Choroid plexus epithelial cell (primary cell): ENCODE measurements around the gene FUZ.
A peak's percentile ranks its signal among the peaks of the same experiment; 100 is the strongest.

Source experiments
- DNase-seq: peaks from one replicate; pipeline ENCODE4 v3.0.0-alpha.2; 2010; ENCODE audit warnings: low read depth
- H3K4me3 ChIP-seq: 2 replicates; pipeline ENCODE4 v1.5.1; 2011; ENCODE audit warnings: low read depth, mild to moderate bottlenecking, control low read depth, low read length, moderate library complexity
- CTCF ChIP-seq: conservative IDR thresholded peaks from 2 replicates; pipeline ENCODE4 v1.5.1; 2011; ENCODE audit warnings: low read depth, mild to moderate bottlenecking, control low read depth, inconsistent platforms, low read length, moderate library complexity

The FUZ gene

GRCh38 chr19:49855277-49855675 is 42.2 kb upstream of the FUZ start:
- DNase-seq, result no peak
- no peak overlapping the region for H3K4me3 ChIP-seq
- no peak for TF ChIP-seq CTCF

- H3K4me3 ChIP-seq, result no peak overlapping the region
- no peak for TF ChIP-seq CTCF
- no peak for DNase-seq
These were observed 41.5 kb upstream of the FUZ start for GRCh38 chr19:49854378-49855263.

GRCh38 chr19:49853852-49854377 is 40.8 kb upstream of the FUZ start:
- no peak for DNase-seq
- H3K4me3 ChIP-seq, result no peak overlapping the region
- no peak for TF ChIP-seq CTCF

- DNase-seq, result no peak
- TF ChIP-seq CTCF, result no peak
- H3K4me3 ChIP-seq, result peak overlapping the region; percentile 93
These were observed 39.6 kb upstream of the FUZ start for GRCh38 chr19:49852631-49853126.

- no peak for DNase-seq
- H3K4me3 ChIP-seq, result peak overlapping the region; percentile 93
- TF ChIP-seq CTCF, result no peak
These were observed 38.6 kb upstream of the FUZ start for GRCh38 chr19:49851456-49852259.

GRCh38 chr19:49850487-49851342 is 37.6 kb upstream of the FUZ start, which contains the start of gene PTOV1:
Gene PTOV1 (plus strand): TSS chr19:49851159.
- TF ChIP-seq CTCF, result no peak

More at GRCh38 chr19:49850487-49851342, 37.6 kb upstream of the FUZ start, which contains the start of gene PTOV1:
- H3K4me3 ChIP-seq, result peak within 1 kb of the TSS; percentile 93
- peak; percentile 95 for DNase-seq
